Kidney epithelial cell (primary cell): ENCODE measurements around the gene SLC39A9. TPM values are rescaled to one million over a fixed set of nuclear protein-coding genes. Genes with fewer than 3 reads are reported as not detected.

Experiments used
- DNase-seq: peaks from one replicate; pipeline ENCODE4 v3.0.0-alpha.2; 2010; ENCODE audit warnings: low read depth
- H3K27me3 ChIP-seq: 2 replicates; pipeline ENCODE4 v1.6.0; 2011; ENCODE audit warnings: low read length; ENCODE audit not compliant: control insufficient read depth, insufficient read depth
- H3K36me3 ChIP-seq: 2 replicates; pipeline ENCODE4 v1.5.1; 2011; ENCODE audit warnings: low read length; ENCODE audit not compliant: control insufficient read depth, insufficient read depth
- H3K4me3 ChIP-seq: 2 replicates; pipeline ENCODE4 v1.5.1; 2011; ENCODE audit warnings: low read depth, mild to moderate bottlenecking, control low read depth, low read length
- total RNA-seq: library from RNA; depleted of rRNA; stranded (reverse); fragments of >200 nt; gene quantifications from 2 replicates; pipeline ENCODE4 v1.2.3, GENCODE V29; 2015
- TF ChIP-seq, protein P1 (sequence below): IDR thresholded peaks from 2 replicates; pipeline ENCODE4 v1.5.1; 2011; ENCODE audit warnings: mild to moderate bottlenecking, moderate library complexity, low read length, control low read depth, inconsistent platforms; ENCODE audit not compliant: insufficient read depth, poor library complexity, severe bottlenecking

The SLC39A9 gene
- total RNA-seq, 1 donor from 2014 or later = 82.8 TPM

DNA sequence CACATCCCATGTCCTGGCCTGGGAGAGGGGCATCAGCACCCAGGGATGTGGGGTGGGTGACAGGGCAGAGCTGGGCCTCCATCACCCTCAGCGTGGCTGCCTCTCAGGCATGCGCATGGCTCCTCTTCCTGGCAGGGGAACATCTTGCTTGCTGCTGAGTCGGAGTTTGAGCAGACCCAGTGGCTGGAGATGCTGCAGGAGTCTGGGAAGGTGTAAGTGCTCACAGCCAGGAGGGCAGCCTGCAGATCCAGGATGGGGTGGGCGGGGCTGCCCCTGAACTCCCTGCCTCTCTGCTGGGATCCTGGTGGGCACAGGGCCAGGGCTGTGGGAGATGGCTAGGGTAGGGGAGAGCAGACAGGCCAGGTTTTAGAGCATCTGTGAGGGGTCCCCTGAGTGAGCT lies 102.2 kb downstream of the SLC39A9 start:
- TF ChIP-seq, protein P1, sequence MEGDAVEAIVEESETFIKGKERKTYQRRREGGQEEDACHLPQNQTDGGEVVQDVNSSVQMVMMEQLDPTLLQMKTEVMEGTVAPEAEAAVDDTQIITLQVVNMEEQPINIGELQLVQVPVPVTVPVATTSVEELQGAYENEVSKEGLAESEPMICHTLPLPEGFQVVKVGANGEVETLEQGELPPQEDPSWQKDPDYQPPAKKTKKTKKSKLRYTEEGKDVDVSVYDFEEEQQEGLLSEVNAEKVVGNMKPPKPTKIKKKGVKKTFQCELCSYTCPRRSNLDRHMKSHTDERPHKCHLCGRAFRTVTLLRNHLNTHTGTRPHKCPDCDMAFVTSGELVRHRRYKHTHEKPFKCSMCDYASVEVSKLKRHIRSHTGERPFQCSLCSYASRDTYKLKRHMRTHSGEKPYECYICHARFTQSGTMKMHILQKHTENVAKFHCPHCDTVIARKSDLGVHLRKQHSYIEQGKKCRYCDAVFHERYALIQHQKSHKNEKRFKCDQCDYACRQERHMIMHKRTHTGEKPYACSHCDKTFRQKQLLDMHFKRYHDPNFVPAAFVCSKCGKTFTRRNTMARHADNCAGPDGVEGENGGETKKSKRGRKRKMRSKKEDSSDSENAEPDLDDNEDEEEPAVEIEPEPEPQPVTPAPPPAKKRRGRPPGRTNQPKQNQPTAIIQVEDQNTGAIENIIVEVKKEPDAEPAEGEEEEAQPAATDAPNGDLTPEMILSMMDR = no peak
- H3K36me3 ChIP-seq = no peaks in the 10 kb centered on the region
- no peak overlapping the region for H3K4me3 ChIP-seq
- H3K27me3 ChIP-seq = peaks cover 25% of the 10 kb centered on the region
- no peak for DNase-seq

DNA sequence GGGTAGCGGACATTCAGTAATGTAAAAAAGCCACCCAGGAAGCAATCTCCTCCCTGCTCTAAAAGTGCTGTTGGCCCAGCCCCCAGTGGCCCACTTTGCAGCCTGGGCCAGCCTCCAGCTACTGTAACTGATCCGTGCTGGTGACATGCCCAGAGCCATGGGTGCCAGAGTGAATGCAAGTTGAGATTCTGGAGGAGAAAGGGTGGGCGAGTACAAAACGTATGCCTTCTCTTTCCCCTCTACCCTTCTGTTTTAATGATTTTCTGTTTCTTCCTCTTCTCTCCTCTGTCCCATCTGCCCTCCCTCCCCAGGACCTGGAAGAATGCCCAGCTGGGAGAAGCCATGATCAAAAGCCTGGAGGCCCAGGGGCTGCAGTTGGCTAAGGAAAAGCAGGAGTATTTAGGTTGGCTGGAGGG lies 102.9 kb downstream of the SLC39A9 start:
- TF ChIP-seq, protein P1 = no peak
- H3K27me3 ChIP-seq = peaks cover 23% of the 10 kb centered on the region
- H3K4me3 ChIP-seq = no peak overlapping the region
- no peak for DNase-seq
- no peaks in the 10 kb centered on the region for H3K36me3 ChIP-seq

DNA sequence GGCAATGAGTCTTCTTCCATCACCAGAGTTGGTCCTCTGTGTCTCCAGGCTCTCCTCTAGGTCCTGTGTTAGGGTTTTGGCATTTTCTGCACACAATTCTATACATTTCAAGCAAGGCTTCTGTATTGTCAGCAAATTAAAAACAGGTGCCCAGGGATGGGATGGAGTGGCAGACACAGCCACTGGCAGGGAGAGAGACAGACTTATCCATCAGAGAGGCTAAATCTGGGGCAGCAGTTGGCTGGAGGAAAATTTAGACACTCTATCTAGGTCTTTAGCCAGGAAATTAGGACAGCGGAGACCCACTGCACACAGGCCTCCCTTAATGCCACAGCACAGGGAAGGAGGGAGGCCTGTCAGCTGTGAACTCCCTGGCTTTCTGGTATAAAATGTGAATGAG lies 106.3 kb downstream of the SLC39A9 start:
- TF ChIP-seq, protein P1 = no peak

DNA sequence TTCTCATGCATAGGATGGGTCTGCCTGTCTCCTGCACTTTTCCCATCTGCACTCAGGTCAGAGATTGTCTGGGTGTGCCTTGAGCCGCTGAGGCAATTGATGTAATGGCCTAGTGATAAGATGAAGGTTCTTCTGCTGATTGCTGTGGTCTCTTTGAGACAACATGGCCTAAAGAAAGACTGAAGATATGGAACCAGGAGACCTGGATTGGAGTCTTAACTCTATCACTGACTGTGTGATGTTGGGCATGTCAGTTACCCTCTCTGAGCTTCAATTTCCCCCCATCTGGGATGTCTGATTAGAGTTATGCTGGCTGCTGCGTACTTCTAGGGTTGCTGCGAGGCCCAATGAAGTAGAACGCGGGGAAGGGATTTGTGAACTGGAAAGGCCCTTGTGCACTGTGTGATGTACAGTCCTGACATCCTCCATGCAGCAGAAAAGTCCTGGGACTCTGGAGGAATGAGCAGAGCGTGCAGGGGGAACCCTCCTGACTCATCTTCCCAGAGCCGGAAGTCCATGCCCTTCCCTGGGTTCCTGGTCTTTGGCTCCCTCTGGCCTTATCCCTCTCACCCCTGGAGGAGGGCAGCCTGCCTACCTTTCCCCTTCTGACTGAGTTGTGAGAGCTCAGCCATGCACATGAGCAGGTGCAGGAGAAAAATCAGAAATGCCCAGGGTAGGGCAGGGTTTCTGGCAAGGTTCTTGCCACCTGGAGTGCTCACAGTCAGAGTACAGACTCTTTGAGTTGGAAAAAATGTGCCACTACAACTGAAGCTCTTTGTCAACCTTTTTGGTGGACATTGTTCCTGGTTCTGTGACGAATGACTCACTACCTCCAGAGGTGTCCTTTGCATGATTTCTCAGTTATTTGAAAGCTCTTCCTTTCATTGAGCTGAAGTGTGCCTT lies 107.1 kb downstream of the SLC39A9 start:
- Histone ChIP-seq H3K4me3 (no peak overlapping the region), H3K36me3 (no peaks in the 10 kb centered on the region), H3K27me3 (peaks cover 18% of the 10 kb centered on the region)
- no peak for DNase-seq
- TF ChIP-seq, protein P1 = no peak

More for the DNA sequence above, 106.3 kb downstream of the SLC39A9 start:
- H3K4me3 ChIP-seq = no peak overlapping the region
- H3K27me3 ChIP-seq = peaks cover 19% of the 10 kb centered on the region
- DNase-seq = no peak
- no peaks in the 10 kb centered on the region for H3K36me3 ChIP-seq

DNA sequence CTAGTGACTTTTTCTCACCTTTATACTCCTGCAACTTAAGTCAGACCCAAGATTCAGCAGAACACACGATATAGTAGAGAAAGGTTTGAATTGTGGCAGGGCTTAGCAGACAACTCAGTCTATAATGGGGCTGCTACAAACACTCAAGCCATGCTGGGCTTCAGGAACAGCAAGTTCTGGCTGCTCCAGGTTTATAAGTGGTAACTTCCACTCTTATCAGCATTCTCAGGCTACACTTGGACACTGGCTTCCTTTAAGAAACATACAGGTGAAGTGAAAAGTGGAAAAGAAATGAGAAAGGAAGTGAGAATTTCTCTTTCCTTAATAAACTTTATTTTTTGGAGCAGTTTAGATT lies 107.7 kb downstream of the SLC39A9 start:
- TF ChIP-seq, protein P1 = no peak
- no peaks in the 10 kb centered on the region for H3K36me3 ChIP-seq
- no peak overlapping the region for H3K4me3 ChIP-seq
- H3K27me3 ChIP-seq = peaks cover 12% of the 10 kb centered on the region
- no peak for DNase-seq

Other genes starting within 250 kb of the SLC39A9 start
- gene DCAF5, start 245.6 kb upstream of the SLC39A9 start, total RNA-seq = 23.6 and 25.9 TPM in 2 replicates
- 27.9 and 34.2 TPM in 2 replicates for gene EXD2, start 207.2 kb upstream of the SLC39A9 start, total RNA-seq
- 0.33 and 3.4 TPM in 2 replicates for gene GALNT16, start 138.5 kb upstream of the SLC39A9 start, total RNA-seq
- gene ERH, start 393 bp upstream of the SLC39A9 start, total RNA-seq = 107 and 141 TPM in 2 replicates
- gene PLEKHD1, start 86.0 kb downstream of the SLC39A9 start, total RNA-seq = 0.41 and 0.84 TPM in 2 replicates
- gene CCDC177, start 176.2 kb downstream of the SLC39A9 start, total RNA-seq = under 0.01 and 0.13 TPM in 2 replicates
- gene SUSD6, start 212.9 kb downstream of the SLC39A9 start, total RNA-seq = 49.0 TPM in 2 replicates